IMR-90 (cell line): Measurements from ENCODE around the gene MAP7. TPM values are rescaled to one million over a fixed set of nuclear protein-coding genes. Genes with fewer than 3 reads are reported as not detected.

ENCODE experiments used
- CHD1 ChIP-seq: IDR thresholded peaks from 2 replicates; pipeline ENCODE4 v1.6.1; 2012; ENCODE audit warnings: low read depth, low read length, improper control_type of control experiment
- polyA plus RNA-seq, 3 experiments: library from polyadenylated mRNA; depleted of rRNA; stranded (reverse); fragments of >200 nt; gene quantifications; 2 replicates each; pipeline ENCODE4 v1.2.3, GENCODE V29; 2012; ENCODE audit warnings: low replicate concordance in 1 of 3
- total RNA-seq: library from RNA; depleted of rRNA; stranded (reverse); fragments of >200 nt; gene quantifications from 2 replicates; pipeline ENCODE4 v1.2.3, GENCODE V29; 2012
- TF ChIP-seq, protein P1 (sequence below): conservative IDR thresholded peaks from 2 replicates; pipeline ENCODE4 v1.5.1; 2012; ENCODE audit warnings: mild to moderate bottlenecking, low read depth, low read length, improper control_type of control experiment

The MAP7 gene
- total and polyA plus RNA-seq, 2 of the 4 experiments (the other 2 are of a cell fraction) = 0.19 to 0.36 TPM

- TF ChIP-seq, protein P1, sequence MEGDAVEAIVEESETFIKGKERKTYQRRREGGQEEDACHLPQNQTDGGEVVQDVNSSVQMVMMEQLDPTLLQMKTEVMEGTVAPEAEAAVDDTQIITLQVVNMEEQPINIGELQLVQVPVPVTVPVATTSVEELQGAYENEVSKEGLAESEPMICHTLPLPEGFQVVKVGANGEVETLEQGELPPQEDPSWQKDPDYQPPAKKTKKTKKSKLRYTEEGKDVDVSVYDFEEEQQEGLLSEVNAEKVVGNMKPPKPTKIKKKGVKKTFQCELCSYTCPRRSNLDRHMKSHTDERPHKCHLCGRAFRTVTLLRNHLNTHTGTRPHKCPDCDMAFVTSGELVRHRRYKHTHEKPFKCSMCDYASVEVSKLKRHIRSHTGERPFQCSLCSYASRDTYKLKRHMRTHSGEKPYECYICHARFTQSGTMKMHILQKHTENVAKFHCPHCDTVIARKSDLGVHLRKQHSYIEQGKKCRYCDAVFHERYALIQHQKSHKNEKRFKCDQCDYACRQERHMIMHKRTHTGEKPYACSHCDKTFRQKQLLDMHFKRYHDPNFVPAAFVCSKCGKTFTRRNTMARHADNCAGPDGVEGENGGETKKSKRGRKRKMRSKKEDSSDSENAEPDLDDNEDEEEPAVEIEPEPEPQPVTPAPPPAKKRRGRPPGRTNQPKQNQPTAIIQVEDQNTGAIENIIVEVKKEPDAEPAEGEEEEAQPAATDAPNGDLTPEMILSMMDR = no peak
- no peak for TF ChIP-seq CHD1
Measured at GRCh38 chr6:136403110-136403980, 146.9 kb downstream of the MAP7 start (continued).
